B cell (primary cell): Measurements from ENCODE around the gene TMEM232. TPM values are rescaled to one million over a fixed set of nuclear protein-coding genes. Genes with fewer than 3 reads are reported as not detected.

Experiments used
- ATAC-seq: fragments of 200-7000 bp; cut with Tn5 transposase; one replicate; pipeline ENCODE4 v1.10.0; 2021; ENCODE audit warnings: low read depth, mild to moderate bottlenecking, moderate number of reproducible peaks, moderate library complexity
- CTCF ChIA-PET: fragments of 350-600 bp; sonication (Branson Sonifier 250); formaldehyde crosslinking; loops from one replicate; lab custom pipeline; 2021; ENCODE audit warnings: antibody characterized with exemption, inconsistent platforms; lab: Charles Lee
- POLR2A ChIA-PET: fragments of 350-600 bp; sonication (Branson Sonifier 250); formaldehyde crosslinking; loops from one replicate; lab custom pipeline; 2021; ENCODE audit warnings: antibody characterized with exemption; lab: Charles Lee
- DNase-seq: peaks from one replicate; pipeline ENCODE4 v3.0.0; 2013
- H2AFZ ChIP-seq: 2 replicates; pipeline ENCODE4 v1.6.1; 2012; ENCODE audit warnings: mild to moderate bottlenecking, low read depth, low read length; ENCODE audit not compliant: insufficient read depth, poor library complexity, severe bottlenecking
- H3K27ac ChIP-seq, 2 donors: 1 replicate in 1 of 2; 2 replicates in 1 of 2; pipeline ENCODE4 v1.5.1; 2012 to 2013; ENCODE audit warnings: low read length in 2 of 2, mild to moderate bottlenecking in 2 of 2, moderate library complexity in 1 of 2
- H3K27me3 ChIP-seq, 4 experiments: fragments of 200-600 bp in 1 of 4; sonication (generic) in 1 of 4; replicated peaks in 1 of 4; 1 replicate in 2 of 4; 2 replicates in 2 of 4; pipeline versions ENCODE4 v1.6.1 to v1.7.0; 2013 to 2016; ENCODE audit warnings: low read length in 3 of 4, mild to moderate bottlenecking in 2 of 4, mixed read lengths in 1 of 4, moderate library complexity in 1 of 4; ENCODE audit not compliant: insufficient read depth in 4 of 4, control insufficient read depth in 3 of 4; ENCODE audit errors: control extremely low read depth in 1 of 4
- H3K36me3 ChIP-seq, 2 experiments: replicated peaks in 1 of 2; 1 replicate in 1 of 2; 2 replicates in 1 of 2; pipeline versions ENCODE4 v1.6.1 to v1.7.1; 2013; ENCODE audit warnings: low read length in 1 of 2; ENCODE audit not compliant: insufficient read depth in 2 of 2, control insufficient read depth in 1 of 2; ENCODE audit errors: control extremely low read depth in 1 of 2, extremely low read depth in 1 of 2
- H3K4me1 ChIP-seq, 2 donors: fragments of 200-600 bp in 1 of 2; sonication (generic) in 1 of 2; 1 replicate in 1 of 2; 2 replicates in 1 of 2; pipeline versions ENCODE4 v1.5.1 to v1.6.1; 2013 to 2017; ENCODE audit warnings: low read length in 2 of 2; ENCODE audit not compliant: control insufficient read depth in 2 of 2, insufficient read depth in 2 of 2
- H3K4me2 ChIP-seq: replicated peaks from 2 replicates; pipeline ENCODE3; 2012; ENCODE audit warnings: mild to moderate bottlenecking, low read depth, low read length; ENCODE audit not compliant: poor library complexity, severe bottlenecking
- H3K4me3 ChIP-seq, 5 experiments: fragments of 200-600 bp in 1 of 5; sonication (generic) in 1 of 5; 1 replicate in 3 of 5; 2 replicates in 2 of 5; pipeline versions ENCODE4 v1.5.1 to v1.7.0; 2011 to 2016; ENCODE audit warnings: low read length in 4 of 5, mild to moderate bottlenecking in 4 of 5, low read depth in 2 of 5, control low read depth in 1 of 5, moderate library complexity in 1 of 5; ENCODE audit not compliant: insufficient read depth in 1 of 5; ENCODE audit errors: control extremely low read depth in 1 of 5, extremely low read depth in 1 of 5
- H3K79me2 ChIP-seq: fragments of 200-600 bp; sonication (generic); one replicate; pipeline ENCODE4 v1.6.0; 2016; ENCODE audit warnings: low read length; ENCODE audit not compliant: control insufficient read depth, insufficient read depth
- H3K9ac ChIP-seq: fragments of 200-600 bp; sonication (generic); 2 replicates; pipeline ENCODE4 v1.6.1; 2017; ENCODE audit warnings: mild to moderate bottlenecking, low read length, moderate library complexity
- H3K9me3 ChIP-seq, 3 donors: one replicate each; pipeline versions ENCODE4 v1.6.1 to v1.7.1; 2013; ENCODE audit warnings: low read length in 2 of 3; ENCODE audit not compliant: control insufficient read depth in 2 of 3, insufficient read depth in 1 of 3; ENCODE audit errors: control extremely low read depth in 1 of 3
- H4K20me1 ChIP-seq: 2 replicates; pipeline ENCODE4 v1.6.0; 2012; ENCODE audit warnings: mild to moderate bottlenecking, low read length; ENCODE audit not compliant: insufficient read depth, control insufficient read depth, poor library complexity, severe bottlenecking
- H3K27ac Mint-ChIP-seq: one replicate; pipeline ENCODE4 v1.8.0; 2021; ENCODE audit warnings: mixed read lengths
- H3K27me3 Mint-ChIP-seq: one replicate; pipeline ENCODE4 v1.8.0; 2021; ENCODE audit warnings: mixed read lengths
- H3K4me1 Mint-ChIP-seq: one replicate; pipeline ENCODE4 v1.8.0; 2021; ENCODE audit warnings: mixed read lengths
- H3K4me3 Mint-ChIP-seq: one replicate; pipeline ENCODE4 v1.8.0; 2021; ENCODE audit warnings: mixed read lengths
- H3K9me3 Mint-ChIP-seq: one replicate; pipeline ENCODE4 v1.8.0; 2022; ENCODE audit warnings: mixed read lengths; ENCODE audit not compliant: insufficient read depth
- CTCF ChIP-seq: fragments of 200-600 bp; IDR thresholded peaks from one replicate; pipeline ENCODE4 v1.8.0; 2022; ENCODE audit warnings: antibody characterized with exemption, mild to moderate bottlenecking
- EZH2 ChIP-seq: IDR thresholded peaks from 2 replicates; pipeline ENCODE4 v1.6.1; 2012; ENCODE audit warnings: borderline replicate concordance, low read depth, mild to moderate bottlenecking, moderate library complexity, low read length; ENCODE audit not compliant: insufficient read depth, poor library complexity, severe bottlenecking
- WGBS: methylation state at CpG from one replicate; pipeline ENCODE4 v1.1.5; 2013; ENCODE audit warnings: missing lambda C conversion rate; ENCODE audit not compliant: insufficient coverage; 5-methylcytosine and 5-hydroxymethylcytosine counted together
- intact Hi-C: fragments of 100-400 bp; cut with micrococcal nuclease; formaldehyde crosslinking; loops from one replicate; pipeline ENCODE4 v1.10.0; 2022
- polyA plus RNA-seq: library from polyadenylated mRNA; depleted of rRNA; stranded (reverse); fragments of >200 nt; gene quantifications from 2 replicates; pipeline ENCODE4 v1.2.3, GENCODE V29; 2012
- total RNA-seq, 2 donors: library from RNA; stranded (reverse); fragments of 120-200 nt in 1 of 2; gene quantifications; 1 replicate in 1 of 2; 2 replicates in 1 of 2; pipeline versions ENCODE4 v1.2.3 to v1.2.4, GENCODE V29; 2013 to 2022

TMEM232 gene
- total and polyA plus RNA-seq, 2 donors (not counting 1 experiment from before 2014, with no cell fraction given): 0.49 to 2.9 TPM

GRCh38 chr5:110561510-110561909, 165.0 kb downstream of the TMEM232 start:
- ChIA-PET POLR2A (no interaction called here), CTCF (no interaction called here)
- intact Hi-C loops: no loop called here
- H3K4me1 ChIP-seq: no peaks in the 10 kb centered on the region
- H3K36me3 ChIP-seq: no peaks in the 10 kb centered on the region
- no peak overlapping the region for H3K9ac ChIP-seq
- no peak for DNase-seq
- Mint-ChIP-seq H3K4me1 (no peaks in the 10 kb centered on the region), H3K27me3 (no peaks in the 10 kb centered on the region), H3K4me3 (no peak overlapping the region), H3K27ac (no peak overlapping the region), H3K9me3 (no peaks in the 10 kb centered on the region)
- TF ChIP-seq EZH2 (no peak), CTCF (no peak)
- H3K4me3 ChIP-seq: no peak overlapping the region
- H2AFZ ChIP-seq: no peak overlapping the region
- no peaks in the 10 kb centered on the region for H4K20me1 ChIP-seq
- H3K27me3 ChIP-seq: no peaks in the 10 kb centered on the region
- no peaks in the 10 kb centered on the region for H3K79me2 ChIP-seq
- no CpG with 5 or more reads among the region's 1 CpG for WGBS
- H3K4me2 ChIP-seq: no peak overlapping the region
- no peak for ATAC-seq
- H3K9me3 ChIP-seq: peaks cover 0 to 7% (median 0%) of the 10 kb centered on the region in 3 donors
- no peak overlapping the region for H3K27ac ChIP-seq

- Histone ChIP-seq H3K4me2 (no peak overlapping the region), H3K27ac (no peak overlapping the region), H3K4me3 (no peak overlapping the region), H3K9ac (no peak overlapping the region), H3K27me3 (no peaks in the 10 kb centered on the region), H2AFZ (no peak overlapping the region), H3K79me2 (no peaks in the 10 kb centered on the region), H3K4me1 (no peaks in the 10 kb centered on the region), H3K36me3 (no peaks in the 10 kb centered on the region), H3K9me3 (peaks cover 0 to 4% (median 0%) of the 10 kb centered on the region in 3 donors), H4K20me1 (no peaks in the 10 kb centered on the region)
- Mint-ChIP-seq H3K9me3 (peaks cover 4% of the 10 kb centered on the region), H3K4me3 (no peak overlapping the region), H3K4me1 (no peaks in the 10 kb centered on the region), H3K27ac (no peak overlapping the region), H3K27me3 (no peaks in the 10 kb centered on the region)
- intact Hi-C loops: no loop called here
- no peak for TF ChIP-seq CTCF
- ChIA-PET POLR2A (no interaction called here), CTCF (no interaction called here)
- ATAC-seq: no peak
- 78% methylated on average over 2 of the region's 3 CpGs for WGBS
- DNase-seq: no peak
Measured at GRCh38 chr5:110549301-110549700, 177.2 kb downstream of the TMEM232 start.
